GM21529 (cell line): ENCODE results near the gene EYS.
"Not testable (repeated sequence)": the region's sequence is repeated elsewhere in the genome, so short reads cannot be mapped to it uniquely, and the experiment has no call there.

Experiments used
- ATAC-seq: cut with Tn5 transposase; IDR thresholded peaks from one replicate; pipeline ENCODE4 v1.9.1; 2021; ENCODE audit not compliant: unreplicated experiment

The EYS gene

DNA sequence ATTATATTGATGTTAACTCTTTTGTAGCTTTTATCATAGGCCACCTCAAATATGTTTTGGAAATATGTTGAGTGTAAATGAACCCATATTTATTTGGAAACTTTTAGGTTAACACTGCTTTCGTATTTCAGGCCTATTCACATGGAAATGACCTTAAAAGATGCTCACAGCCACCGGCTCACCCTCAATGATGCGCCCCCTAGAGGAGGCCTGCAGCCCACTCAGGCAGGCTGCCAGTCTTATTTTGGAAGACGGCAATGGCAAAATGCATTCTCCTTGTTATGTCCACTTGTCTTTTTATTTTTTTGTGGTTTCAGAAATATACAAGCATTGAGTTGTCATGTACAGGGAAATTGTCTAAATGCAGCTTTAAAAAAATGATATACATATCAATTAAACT lies 1201.7 kb downstream of the EYS start:
- ATAC-seq, result no peak

DNA sequence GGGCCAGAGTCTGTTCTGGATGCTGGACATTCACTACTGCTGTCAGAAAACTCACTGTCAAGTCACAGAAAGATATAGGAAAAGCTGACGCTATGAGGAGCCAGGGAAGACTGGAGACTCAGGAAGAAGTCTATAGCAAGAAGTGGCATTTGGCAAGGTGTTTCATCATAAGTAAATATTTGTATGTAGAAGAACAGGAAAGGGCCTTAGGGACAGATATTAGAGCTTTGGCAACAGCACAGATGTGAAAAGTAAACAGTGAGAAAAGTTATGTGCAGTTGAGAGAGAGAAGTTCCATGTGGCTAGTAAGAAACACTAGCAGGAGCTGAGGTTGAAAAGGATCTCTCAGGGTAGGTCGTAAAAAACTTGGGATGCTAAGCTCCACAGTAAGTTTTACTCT lies 1202.5 kb downstream of the EYS start:
- no peak for ATAC-seq

DNA sequence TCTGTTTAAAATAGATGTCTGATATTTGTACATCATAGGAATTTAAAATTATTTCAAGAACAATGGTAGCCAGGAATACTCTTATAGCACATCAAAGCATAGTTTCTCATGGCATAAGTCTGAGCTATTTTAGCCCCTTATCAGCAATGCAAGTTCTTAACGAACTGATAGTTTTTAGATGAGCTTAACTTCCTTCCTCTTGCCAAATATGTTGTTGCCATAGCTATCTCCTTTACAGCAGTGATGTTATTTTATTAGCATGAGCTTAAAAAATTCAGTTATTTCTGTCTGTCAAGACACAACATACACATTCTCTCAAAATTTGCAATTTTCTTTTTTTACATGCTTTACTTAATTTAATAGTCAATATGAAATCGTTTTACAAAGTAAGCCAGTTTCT lies 1204.2 kb downstream of the EYS start:
- ATAC-seq, result no peak

DNA sequence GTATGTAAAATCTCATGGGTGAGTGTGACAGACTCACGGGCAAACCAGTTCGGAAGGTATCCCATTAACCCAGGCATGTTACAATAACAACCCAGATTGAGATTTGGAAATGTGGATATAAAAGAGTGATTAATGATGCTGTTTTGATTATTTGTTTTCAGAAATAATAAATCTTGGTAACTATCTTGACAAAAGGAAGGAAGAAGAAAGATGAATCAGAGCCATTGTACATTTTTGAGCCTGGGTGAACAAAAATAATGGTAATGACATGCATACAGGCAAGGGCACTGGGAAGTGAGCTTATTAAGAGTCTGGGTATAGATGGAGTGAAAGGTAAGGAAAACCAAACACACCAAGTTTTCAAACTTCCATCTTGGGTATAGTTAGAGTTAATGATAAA lies 1209.4 kb downstream of the EYS start:
- no peak for ATAC-seq

DNA sequence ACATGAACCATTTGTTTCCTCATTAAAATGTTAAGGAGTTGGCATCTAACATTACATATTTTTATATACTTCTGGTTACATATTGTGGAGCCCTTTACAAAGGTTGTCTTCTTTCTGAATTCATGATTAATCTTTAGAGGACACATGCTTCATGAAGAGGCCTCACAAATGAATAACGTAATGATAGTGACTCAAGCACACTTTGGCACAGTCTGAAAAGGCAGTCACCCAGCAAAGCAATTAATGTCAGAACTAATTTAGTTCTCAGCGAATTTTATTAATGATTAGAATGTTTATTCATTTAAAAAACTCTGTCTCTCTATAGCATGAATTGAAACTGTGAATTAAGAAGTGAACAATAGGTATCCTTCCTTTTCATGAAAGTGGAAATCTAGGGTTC lies 1217.3 kb downstream of the EYS start:
- ATAC-seq, result no peak

DNA sequence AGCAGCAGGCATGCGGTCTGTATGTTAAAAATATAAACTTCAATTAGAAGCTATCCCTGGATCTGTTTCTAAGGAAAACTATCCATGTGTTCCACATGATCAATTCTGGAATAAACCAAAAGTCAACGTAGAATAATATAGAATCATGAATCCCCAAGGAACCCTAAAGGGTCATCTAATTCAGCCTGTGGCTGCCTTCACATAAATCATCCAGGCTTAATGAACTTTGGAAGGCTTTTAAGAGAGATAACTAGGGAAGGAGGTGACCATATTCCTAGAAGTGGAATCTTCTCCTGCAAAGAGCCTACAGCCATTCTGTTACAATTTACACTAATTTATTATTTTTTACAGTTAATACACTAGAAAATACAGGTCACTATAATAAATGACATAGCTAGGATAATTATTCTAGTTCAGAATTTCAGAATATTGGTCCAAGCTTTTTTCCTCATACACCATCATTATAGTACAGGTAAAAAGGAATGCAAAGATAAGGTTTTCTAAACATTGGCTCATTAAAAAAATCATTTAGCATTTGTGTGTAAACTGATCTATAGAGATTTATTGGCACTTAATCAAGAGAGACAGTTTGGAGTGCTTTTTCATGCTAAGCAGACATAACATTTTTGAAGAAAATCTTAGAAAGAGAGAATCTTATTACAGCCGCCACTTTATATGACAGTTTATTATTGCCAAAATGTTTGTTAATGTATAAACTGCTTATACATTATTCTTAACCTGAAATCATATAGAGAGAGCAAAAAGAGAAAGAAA lies 1220.3 kb downstream of the EYS start:
- ATAC-seq, result no peak

DNA sequence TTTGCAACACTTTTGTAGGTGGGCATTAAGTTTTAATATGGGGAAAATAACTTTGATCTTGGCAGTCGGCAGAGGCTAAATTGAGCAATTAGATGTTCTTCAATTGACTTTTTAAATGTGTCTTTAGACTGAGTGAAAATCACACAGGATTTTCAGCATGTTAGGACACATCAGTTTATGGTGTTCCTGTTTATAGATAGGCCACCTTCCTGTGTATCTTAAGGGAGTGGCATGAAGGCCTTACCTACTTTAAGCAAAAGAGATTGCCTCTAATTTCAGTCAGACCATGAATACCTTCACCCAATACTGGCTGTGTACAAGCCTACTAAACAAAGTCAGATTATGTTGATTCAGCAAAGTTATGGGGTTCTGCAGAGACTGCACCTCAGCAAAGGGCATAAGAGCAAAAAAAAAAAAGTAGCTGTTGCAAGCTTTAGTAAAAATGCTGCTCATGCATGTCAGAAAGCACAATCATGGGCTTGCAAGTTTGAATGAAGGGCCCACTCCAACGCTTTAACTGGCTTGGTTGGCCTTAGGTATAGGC lies 1223.0 kb downstream of the EYS start:
- no peak for ATAC-seq

DNA sequence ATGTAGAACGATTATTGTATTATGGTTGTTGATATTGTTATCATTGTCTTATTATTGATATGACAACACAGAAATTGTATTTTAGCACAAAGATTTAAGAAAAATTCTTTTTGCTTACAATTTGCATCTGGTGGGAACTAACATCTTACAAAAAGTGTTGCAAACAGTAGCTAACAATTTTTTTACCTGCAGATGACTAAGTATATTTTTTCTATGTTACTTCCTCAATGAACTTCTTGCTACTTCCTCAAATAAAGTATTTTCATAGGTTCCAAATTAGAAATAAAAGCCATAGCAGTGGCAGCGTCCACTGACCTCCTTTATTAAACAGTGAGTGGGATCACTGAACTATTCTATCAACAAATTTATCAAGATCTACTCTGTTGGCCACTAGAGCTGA lies 1224.4 kb downstream of the EYS start:
- ATAC-seq, result no peak

DNA sequence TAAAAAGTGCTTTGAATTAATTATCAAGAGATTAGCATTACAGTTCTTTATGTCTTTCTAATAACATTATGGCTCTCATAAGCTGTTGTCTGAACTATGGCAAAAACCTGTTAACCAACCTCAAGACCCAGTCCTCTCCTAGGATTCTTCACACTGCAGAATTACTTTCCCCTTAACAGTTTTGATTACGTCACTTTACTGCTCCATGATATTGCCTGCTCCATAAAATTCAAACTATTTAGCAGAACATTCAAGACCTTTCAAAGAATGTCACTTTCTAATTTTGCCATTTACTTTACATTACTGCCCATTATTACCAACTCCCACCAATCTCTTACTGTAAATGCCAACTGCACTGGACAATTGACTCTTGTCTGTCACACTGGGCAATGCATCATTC lies 1227.9 kb downstream of the EYS start:
- no peak for ATAC-seq

DNA sequence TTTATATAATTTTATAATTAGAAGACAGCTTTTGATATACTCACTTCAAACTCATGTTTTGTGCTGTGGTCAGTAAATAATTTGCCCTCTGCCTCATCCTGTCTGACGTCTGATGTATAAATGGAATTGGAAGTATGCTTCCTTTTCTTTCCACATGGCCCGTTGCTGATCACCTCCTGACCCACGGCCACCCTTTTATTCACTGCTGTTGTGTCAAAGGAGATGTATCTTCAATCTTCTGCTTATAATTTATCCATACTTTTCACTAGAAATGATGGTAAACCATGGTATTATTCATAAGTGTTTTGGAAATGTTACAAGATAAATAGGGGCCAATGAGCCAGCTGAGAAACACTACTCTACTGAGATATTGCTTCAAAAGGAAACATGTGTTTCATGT lies 1229.6 kb downstream of the EYS start:
- ATAC-seq, result no peak

DNA sequence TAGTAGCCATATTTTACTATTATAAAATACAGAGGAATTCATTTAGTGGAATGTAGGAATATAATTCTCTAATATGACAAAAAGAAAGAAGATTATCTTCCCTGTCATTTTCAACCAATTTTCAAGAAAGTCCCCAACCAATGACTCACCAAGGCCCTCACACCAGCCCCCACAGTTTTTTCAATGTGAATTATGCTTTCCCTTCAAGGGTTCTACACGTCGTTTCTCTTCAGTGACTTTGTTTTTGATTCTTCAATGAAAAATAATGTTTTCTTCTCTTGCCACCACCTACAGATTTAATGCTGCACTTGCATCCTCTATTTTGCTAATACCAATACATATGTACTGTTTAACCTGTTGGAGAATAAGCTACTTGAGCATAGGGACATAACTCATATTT lies 1230.1 kb downstream of the EYS start:
- no peak for ATAC-seq

DNA sequence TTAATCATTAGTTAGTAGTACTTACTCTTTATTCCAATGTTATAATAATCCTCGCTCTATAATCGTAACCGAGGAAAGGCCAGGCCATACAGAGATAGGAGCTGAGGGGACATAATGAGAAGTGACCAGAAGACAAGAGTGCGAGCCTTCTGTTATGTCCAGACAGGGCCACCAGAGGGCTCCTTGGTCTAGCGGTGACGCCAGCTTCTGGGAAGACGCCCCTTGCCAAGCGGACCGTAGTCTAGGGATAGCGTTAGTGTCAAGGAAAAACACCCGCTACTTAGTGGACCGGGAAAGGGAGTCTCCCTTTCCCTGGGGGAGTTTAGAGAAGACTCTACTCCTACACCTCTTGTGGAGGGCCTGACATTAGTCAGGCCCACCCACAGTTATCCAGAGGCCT lies 1237.6 kb downstream of the EYS start:
- ATAC-seq, result not testable (repeated sequence)

DNA sequence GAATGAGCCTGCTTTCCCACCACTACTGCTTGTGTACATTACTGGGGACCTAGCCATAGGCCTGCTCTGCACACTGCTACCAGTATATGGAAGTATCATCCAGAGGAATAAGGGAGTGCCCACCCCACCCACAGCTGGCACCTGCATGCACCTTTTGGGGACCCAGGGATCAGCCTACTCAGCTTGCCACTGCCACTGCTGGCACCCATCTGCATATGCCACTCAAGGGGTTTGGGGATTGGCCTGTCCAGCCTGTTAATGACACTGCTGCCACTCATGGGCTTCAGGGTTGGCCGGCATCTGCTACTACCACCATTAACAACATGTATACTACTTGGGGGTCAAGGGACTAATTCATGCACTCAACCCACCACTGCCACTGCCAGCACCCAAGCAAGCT lies 1239.4 kb downstream of the EYS start:
- ATAC-seq, result no peak

DNA sequence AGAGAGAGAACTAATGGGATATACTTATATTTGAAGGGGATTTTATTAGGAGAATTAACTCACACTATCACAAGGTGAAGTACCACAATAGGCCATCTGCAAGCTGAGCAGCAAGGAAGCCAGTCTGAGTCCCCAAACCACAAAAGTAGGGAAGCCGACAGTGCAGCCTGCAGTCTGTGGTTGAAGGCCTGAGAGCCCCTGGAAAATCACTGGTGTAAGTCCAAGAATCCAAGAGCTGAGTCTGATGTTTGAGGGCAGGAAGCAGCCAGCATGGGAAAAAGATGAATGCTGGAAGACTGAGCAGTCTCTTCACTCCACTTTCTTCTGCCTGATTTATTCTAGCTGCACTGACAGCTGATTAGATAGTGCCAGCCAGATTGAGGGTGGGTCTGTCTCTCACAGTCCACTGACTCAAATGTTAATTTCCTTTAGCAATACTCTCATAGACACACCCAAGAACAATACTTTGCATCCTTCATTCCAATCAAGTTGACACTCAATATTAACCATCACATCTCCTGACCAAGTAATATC lies 1247.5 kb downstream of the EYS start:
- ATAC-seq, result no peak

DNA sequence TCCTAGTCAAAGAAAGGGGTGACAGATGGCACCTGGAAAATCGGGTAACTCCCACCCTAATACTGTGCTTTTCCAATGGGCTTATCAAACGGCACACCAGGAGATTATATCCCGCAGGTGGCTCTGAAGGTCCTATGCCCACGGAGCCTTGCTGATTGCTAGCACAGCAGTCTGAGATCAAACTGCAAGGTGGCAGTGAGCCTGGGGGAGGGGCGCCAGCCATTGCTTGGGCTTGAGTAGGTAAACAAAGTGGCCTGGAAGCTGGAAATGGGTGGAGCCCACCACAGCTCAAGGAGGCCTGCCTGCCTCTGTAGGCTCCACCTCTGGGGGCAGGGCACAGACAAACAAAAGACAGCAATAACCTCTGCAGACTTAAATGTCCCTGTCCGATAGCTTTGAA lies 1258.9 kb downstream of the EYS start:
- ATAC-seq, result not testable (repeated sequence)

DNA sequence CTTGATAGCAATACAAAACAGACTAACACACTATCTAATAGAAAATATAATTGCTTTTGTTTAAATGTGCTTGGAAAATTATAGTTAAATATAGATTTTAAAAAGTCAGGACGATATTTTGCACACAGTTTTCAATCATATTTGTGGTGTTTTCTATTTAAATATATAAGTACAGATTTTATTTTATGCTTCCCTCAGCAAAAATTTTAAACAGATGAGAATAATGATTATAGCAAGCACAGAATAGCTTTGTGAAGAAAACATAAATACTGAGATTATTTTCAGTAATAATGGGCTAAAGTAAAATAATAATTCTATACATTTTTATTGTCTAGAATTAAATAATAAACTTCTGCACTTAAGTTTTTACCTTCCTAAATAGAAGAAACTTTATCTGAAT lies 1262.0 kb downstream of the EYS start:
- ATAC-seq, result no peak

DNA sequence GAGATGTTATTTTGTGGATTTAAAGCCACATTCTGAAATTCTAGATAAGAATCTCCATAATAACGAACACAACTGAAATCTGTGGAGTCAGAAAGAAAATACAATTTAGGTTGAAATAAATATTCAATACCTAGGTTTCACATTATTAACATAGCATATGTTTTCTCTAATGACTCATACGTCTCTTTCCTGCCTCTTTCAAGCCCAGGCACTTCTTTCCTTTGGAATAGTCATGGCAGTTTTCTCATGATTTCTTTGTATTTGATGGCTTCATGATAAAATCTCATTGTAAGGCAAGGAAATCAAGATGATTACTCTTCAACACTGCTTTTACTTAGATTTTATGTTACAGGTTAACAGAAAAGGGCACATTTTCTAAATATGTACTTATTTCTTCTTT lies 1267.8 kb downstream of the EYS start:
- ATAC-seq, result no peak

DNA sequence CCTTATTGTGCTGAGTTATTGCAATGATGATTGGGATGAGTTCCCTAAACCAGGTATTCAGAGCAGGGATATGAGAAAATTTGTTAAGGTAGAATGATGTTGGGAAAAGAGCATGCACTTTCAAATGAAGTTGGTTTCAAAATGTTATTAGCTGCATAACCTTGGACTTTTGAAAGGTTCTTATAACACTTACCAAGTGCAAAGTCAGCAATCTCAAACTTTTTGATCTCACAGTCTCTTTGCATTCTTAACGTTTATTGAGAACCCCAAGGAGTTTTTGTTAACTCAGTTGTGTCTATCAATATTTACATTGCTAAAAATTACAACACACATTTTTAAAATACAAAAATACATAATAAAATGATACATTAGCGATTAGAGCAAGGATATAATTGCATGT lies 1269.0 kb downstream of the EYS start:
- no peak for ATAC-seq

DNA sequence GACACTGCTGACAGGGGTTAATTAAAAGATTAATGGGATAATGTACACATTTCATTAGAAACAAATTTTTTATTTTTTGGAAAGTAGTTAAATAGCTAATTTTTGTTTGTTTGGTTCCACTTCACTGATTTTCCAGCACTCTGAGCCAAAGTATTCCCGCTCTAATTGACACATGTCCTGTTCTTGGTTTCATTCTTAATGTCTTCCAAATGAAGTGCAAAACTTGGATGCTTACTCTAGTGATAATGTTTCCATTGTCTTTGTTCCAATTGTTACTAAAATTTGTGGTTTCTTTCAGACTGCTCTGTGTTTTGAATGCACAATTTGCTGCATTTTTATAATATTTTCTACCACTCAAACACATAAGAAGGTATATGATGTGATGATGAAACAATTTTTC lies 1277.1 kb downstream of the EYS start:
- no peak for ATAC-seq

DNA sequence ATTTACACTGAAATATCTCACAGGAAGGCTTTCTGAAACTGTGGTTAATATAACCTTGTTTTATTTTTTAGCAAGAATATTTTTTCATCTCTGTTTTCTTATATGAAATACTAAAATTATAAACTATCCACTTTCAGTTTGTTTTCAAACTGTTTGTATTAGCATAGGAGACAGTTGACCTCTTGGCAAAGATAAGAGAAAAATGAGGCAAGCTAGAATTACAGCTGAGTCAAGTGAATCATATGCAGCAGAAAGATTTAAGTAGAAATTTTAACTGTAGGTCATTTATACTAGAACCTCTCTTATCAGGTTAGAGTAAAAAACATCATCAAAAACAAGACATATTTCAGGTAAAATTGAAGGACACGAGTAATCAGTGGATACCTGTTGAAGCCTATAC lies 1278.8 kb downstream of the EYS start:
- no peak for ATAC-seq

DNA sequence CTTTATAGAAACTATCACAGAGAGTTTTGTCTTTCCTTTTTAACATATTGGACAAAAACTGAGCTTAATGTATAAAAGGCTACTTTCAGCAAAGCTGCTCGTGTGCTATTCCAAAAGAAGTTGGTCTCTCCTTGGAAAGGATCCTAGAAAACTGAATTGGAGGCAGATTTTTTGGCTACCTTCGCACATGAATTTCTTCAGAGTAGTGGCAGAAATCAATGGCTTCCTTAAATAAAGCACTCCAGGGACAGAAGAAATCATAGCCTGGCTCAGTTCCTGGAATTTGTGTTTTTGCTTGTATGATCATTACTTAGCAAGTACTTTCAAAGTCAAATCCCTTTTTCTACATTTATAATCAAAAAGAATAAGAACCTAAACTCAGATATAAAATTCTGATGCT lies 1291.1 kb downstream of the EYS start:
- no peak for ATAC-seq

DNA sequence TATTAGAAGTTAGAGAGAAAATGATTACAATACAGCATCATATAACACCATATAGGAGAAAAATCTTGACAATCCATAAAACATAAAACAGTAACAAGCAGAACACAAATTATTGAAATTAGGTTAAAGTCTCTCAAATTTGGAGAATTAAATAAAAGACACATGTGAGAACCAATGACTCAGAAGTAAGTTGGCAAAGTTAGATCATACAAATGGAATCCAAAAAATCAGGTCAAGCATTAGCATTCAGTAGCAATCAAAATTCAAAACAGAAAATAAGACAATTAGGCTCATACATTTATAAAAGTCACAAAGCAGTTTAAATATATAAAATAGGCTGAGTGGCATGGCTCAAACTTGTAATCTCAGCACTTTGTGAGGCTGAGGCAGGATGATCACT lies 1295.8 kb downstream of the EYS start:
- ATAC-seq, result no peak

DNA sequence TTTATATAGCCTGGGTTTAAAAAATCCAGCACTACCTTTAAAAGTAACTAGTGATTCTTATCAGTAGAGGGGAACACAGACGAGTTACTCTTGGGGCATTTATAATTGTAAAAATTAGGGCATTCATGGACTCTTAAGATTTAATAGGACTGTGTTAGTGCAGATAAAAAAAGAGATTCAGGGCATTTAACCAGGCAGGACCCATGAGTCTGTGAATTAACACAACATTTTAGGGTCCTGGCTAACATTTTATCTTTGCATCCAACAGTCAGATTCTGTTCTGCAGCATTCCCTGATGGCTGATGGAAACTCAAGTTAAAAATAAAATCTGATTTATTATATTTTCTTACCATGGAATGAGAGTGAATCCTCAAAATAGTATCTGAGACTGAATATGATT lies 1297.1 kb downstream of the EYS start:
- no peak for ATAC-seq
